GM12801 (cell line): ENCODE results near the gene EHMT1.

Experiments used
- CTCF ChIP-seq: IDR thresholded peaks from one replicate; pipeline ENCODE4 v1.5.1; 2011; ENCODE audit warnings: control low read depth; ENCODE audit not compliant: insufficient read length; ENCODE audit errors: extremely low read depth

EHMT1 gene

GRCh38 chr9:137700911-137701310 is 82.1 kb downstream of the EHMT1 start:
- no peak for TF ChIP-seq CTCF

- no peak for TF ChIP-seq CTCF
Measured at GRCh38 chr9:137702615-137703379, 84.0 kb downstream of the EHMT1 start.

- no peak for TF ChIP-seq CTCF
Measured at GRCh38 chr9:137703842-137704508, 85.2 kb downstream of the EHMT1 start.

GRCh38 chr9:137705443-137705863 is 86.6 kb downstream of the EHMT1 start:
- no peak for TF ChIP-seq CTCF

- TF ChIP-seq CTCF = no peak
Measured at GRCh38 chr9:137705906-137706305, 87.1 kb downstream of the EHMT1 start.

GRCh38 chr9:137707361-137707760 is 88.6 kb downstream of the EHMT1 start:
- TF ChIP-seq CTCF = no peak

GRCh38 chr9:137708590-137709284 is 89.9 kb downstream of the EHMT1 start:
- TF ChIP-seq CTCF = no peak
